Myocyte (in vitro differentiated cells): Measurements from ENCODE around the gene PTPA. TPM values are rescaled to one million over a fixed set of nuclear protein-coding genes. Genes with fewer than 3 reads are reported as not detected.

Experiments
- DNase-seq: peaks from one replicate; pipeline ENCODE4 v3.0.0-alpha.2; 2012; ENCODE audit warnings: low read depth
- polyA plus RNA-seq: library from polyadenylated mRNA; unstranded; fragments of >200 nt; gene quantifications from one replicate; pipeline ENCODE4 v1.2.1, GENCODE V29; 2012; ENCODE audit warnings: missing spikeins
- total RNA-seq: library from RNA; depleted of rRNA; stranded (reverse); fragments of >200 nt; gene quantifications from 2 replicates; pipeline ENCODE4 v1.2.3, GENCODE V29; 2014

PTPA gene
- total RNA-seq: 99.5 and 144 TPM in 2 replicates
- polyA plus RNA-seq: 110 TPM

GRCh38 chr9:129110740-129111527, at the start of gene PTPA, which contains the start of gene CRAT:
Gene PTPA, plus strand, starts transcription at chr9:129111415. Its CDS starts 186 bp downstream, at chr9:129111601.
Gene CRAT, minus strand, starts transcription at chr9:129110793. Its CDS starts 284 bp downstream, at chr9:129110509.
- DNase-seq: peak; percentile 95

GRCh38 chr9:129063061-129063460, 48.2 kb upstream of the PTPA start:
- no peak for DNase-seq

GRCh38 chr9:129064499-129064908, 46.7 kb upstream of the PTPA start:
- no peak for DNase-seq

- no peak for DNase-seq
Observed at GRCh38 chr9:129068110-129068509, 43.1 kb upstream of the PTPA start.

GRCh38 chr9:129068990-129069861, 42.0 kb upstream of the PTPA start:
- DNase-seq: peak; percentile 94

GRCh38 chr9:129069862-129070641, 41.2 kb upstream of the PTPA start:
- DNase-seq: no peak

GRCh38 chr9:129070696-129071525, 40.3 kb upstream of the PTPA start:
- DNase-seq: no peak

- no peak for DNase-seq
Observed at GRCh38 chr9:129071526-129072126, 39.6 kb upstream of the PTPA start.

- no peak for DNase-seq
Observed at GRCh38 chr9:129072171-129072570, 39.0 kb upstream of the PTPA start.

GRCh38 chr9:129073404-129073803, 37.8 kb upstream of the PTPA start:
- DNase-seq: no peak

- no peak for DNase-seq
Observed at GRCh38 chr9:129074106-129074505, 37.1 kb upstream of the PTPA start.

- no peak for DNase-seq
Observed at GRCh38 chr9:129075996-129076639, 35.1 kb upstream of the PTPA start.

GRCh38 chr9:129076640-129077037, 34.6 kb upstream of the PTPA start:
- no peak for DNase-seq

- DNase-seq: no peak
Observed at GRCh38 chr9:129077236-129077635, 34.0 kb upstream of the PTPA start.

GRCh38 chr9:129078691-129079503, 32.3 kb upstream of the PTPA start:
- DNase-seq: no peak

- no peak for DNase-seq
Observed at GRCh38 chr9:129079829-129080228, 31.4 kb upstream of the PTPA start.

GRCh38 chr9:129080298-129080600, 31.0 kb upstream of the PTPA start:
- DNase-seq: no peak

GRCh38 chr9:129080601-129081387, 30.4 kb upstream of the PTPA start, which contains the start of gene DOLPP1:
Gene DOLPP1, plus strand, starts transcription at chr9:129081111. Its CDS starts 21 bp downstream, at chr9:129081132.
- DNase-seq: peak; percentile 100
